ENCODE results near the gene TPCN2. TPM values are rescaled to one million over a fixed set of nuclear protein-coding genes. Genes with fewer than 3 reads are reported as not detected.

TPCN2 gene
- polyA plus RNA-seq, 3 donors, result 29.3 to 52.8 (median 31.5) TPM

GRCh38 chr11:69011624-69012091, 37.1 kb upstream of the TPCN2 start:
- no peak for DNase-seq
- Mint-ChIP-seq H3K27ac (peak overlapping the region in 1 of 7 donors; percentile 42), H3K4me1 (peaks cover 49% of the 10 kb centered on the region), H3K9me3 (peaks cover 0 to 3% (median 2%) of the 10 kb centered on the region in 7 donors), H3K36me3 (peaks cover 3% of the 10 kb centered on the region in 2 donors), H3K4me3 (peak overlapping the region; percentile 28 to 64), H3K27me3 (ENCODE audit: low read depth in 3 of 3) (peaks cover 34 to 63% (median 59%) of the 10 kb centered on the region in 3 donors)
- no peaks in the 10 kb centered on the region for H3K36me3 ChIP-seq (replicated peaks in 1 of 2; ENCODE audit: control insufficient read depth in 1 of 2, insufficient read depth in 2 of 2, low read length in 2 of 2)
- intact Hi-C loops (cut with micrococcal nuclease), result no loop called here
- H3K4me3 ChIP-seq (replicated peaks in 1 of 3; ENCODE audit: low read depth in 2 of 3, low read length in 3 of 3), result peak overlapping the region in 1 of 3 experiments; percentile 61
- H4K20me1 ChIP-seq (ENCODE audit: insufficient read depth, low read length), result no peaks in the 10 kb centered on the region
- H3K27me3 ChIP-seq (ENCODE audit: control insufficient read depth in 2 of 2, insufficient read depth in 2 of 2, low read length in 2 of 2), result peaks cover 0 to 49% of the 10 kb centered on the region in 2 donors
- WGBS (ENCODE audit: insufficient coverage), result 84% methylated on average over 7 of the region's 9 CpGs
- H2AFZ ChIP-seq (ENCODE audit: insufficient read depth, low read depth, low read length, poor library complexity, severe bottlenecking), result peak overlapping the region; percentile 72
- peaks cover 41 to 66% of the 10 kb centered on the region in 2 donors for H3K4me1 ChIP-seq (ENCODE audit: control insufficient read depth in 1 of 2, insufficient read depth in 2 of 2, low read length in 2 of 2)
- TF ChIP-seq, protein P1, sequence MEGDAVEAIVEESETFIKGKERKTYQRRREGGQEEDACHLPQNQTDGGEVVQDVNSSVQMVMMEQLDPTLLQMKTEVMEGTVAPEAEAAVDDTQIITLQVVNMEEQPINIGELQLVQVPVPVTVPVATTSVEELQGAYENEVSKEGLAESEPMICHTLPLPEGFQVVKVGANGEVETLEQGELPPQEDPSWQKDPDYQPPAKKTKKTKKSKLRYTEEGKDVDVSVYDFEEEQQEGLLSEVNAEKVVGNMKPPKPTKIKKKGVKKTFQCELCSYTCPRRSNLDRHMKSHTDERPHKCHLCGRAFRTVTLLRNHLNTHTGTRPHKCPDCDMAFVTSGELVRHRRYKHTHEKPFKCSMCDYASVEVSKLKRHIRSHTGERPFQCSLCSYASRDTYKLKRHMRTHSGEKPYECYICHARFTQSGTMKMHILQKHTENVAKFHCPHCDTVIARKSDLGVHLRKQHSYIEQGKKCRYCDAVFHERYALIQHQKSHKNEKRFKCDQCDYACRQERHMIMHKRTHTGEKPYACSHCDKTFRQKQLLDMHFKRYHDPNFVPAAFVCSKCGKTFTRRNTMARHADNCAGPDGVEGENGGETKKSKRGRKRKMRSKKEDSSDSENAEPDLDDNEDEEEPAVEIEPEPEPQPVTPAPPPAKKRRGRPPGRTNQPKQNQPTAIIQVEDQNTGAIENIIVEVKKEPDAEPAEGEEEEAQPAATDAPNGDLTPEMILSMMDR (IDR thresholded peaks at IDR 0.05), result no peak
- no peaks in the 10 kb centered on the region for H3K79me2 ChIP-seq (ENCODE audit: insufficient read depth, low read length)
- H3K9me3 ChIP-seq (replicated peaks in 1 of 2; ENCODE audit: control insufficient read depth in 1 of 2, insufficient read depth in 1 of 2, low read length in 2 of 2), result no peaks in the 10 kb centered on the region
- H3K4me2 ChIP-seq (replicated peaks; ENCODE audit: extremely low read depth, low read length, poor library complexity, severe bottlenecking), result peak overlapping the region; percentile 72
- H3K27ac ChIP-seq (ENCODE audit: low read depth in 1 of 2, low read length in 2 of 2), result no peak overlapping the region
- no peak overlapping the region for H3K9ac ChIP-seq (ENCODE audit: insufficient read depth, low read length, poor library complexity, severe bottlenecking)

- TF ChIP-seq, protein P1 (IDR thresholded peaks at IDR 0.05), result no peak
- peak in 2 of 3 donors; percentile 12 to 20 for DNase-seq
- intact Hi-C loops (cut with micrococcal nuclease), result no loop called here
- Histone ChIP-seq H3K27me3 (ENCODE audit: control insufficient read depth in 2 of 2, insufficient read depth in 2 of 2, low read length in 2 of 2) (peaks cover 0 to 49% of the 10 kb centered on the region in 2 donors), H3K4me2 (replicated peaks; ENCODE audit: extremely low read depth, low read length, poor library complexity, severe bottlenecking) (peak overlapping the region; percentile 57), H3K79me2 (ENCODE audit: insufficient read depth, low read length) (no peaks in the 10 kb centered on the region), H3K4me1 (ENCODE audit: control insufficient read depth in 1 of 2, insufficient read depth in 2 of 2, low read length in 2 of 2) (peaks cover 41 to 66% of the 10 kb centered on the region in 2 donors), H3K36me3 (replicated peaks in 1 of 2; ENCODE audit: control insufficient read depth in 1 of 2, insufficient read depth in 2 of 2, low read length in 2 of 2) (no peaks in the 10 kb centered on the region), H3K27ac (ENCODE audit: low read depth in 1 of 2, low read length in 2 of 2) (no peak overlapping the region), H4K20me1 (ENCODE audit: insufficient read depth, low read length) (no peaks in the 10 kb centered on the region), H2AFZ (ENCODE audit: insufficient read depth, low read depth, low read length, poor library complexity, severe bottlenecking) (peak overlapping the region; percentile 75), H3K9me3 (replicated peaks in 1 of 2; ENCODE audit: control insufficient read depth in 1 of 2, insufficient read depth in 1 of 2, low read length in 2 of 2) (no peaks in the 10 kb centered on the region), H3K4me3 (replicated peaks in 1 of 3; ENCODE audit: low read depth in 2 of 3, low read length in 3 of 3) (peak overlapping the region in 1 of 3 experiments; percentile 55), H3K9ac (ENCODE audit: insufficient read depth, low read length, poor library complexity, severe bottlenecking) (peak overlapping the region; percentile 1)
- 27% methylated on average over 11 of the region's 21 CpGs for whole genome bisulfite sequencing (ENCODE audit: insufficient coverage)
- Mint-ChIP-seq H3K9me3 (peaks cover 0 to 3% (median 2%) of the 10 kb centered on the region in 7 donors), H3K27me3 (ENCODE audit: low read depth in 3 of 3) (peaks cover 31 to 62% (median 61%) of the 10 kb centered on the region in 3 donors), H3K36me3 (peaks cover 3% of the 10 kb centered on the region in 2 donors), H3K27ac (peak overlapping the region in 1 of 7 donors; percentile 40), H3K4me3 (peak overlapping the region; percentile 9 to 64), H3K4me1 (peaks cover 47% of the 10 kb centered on the region)
These were observed 36.4 kb upstream of the TPCN2 start for GRCh38 chr11:69012092-69013008.
